OCI-LY1 (cell line): ENCODE measurements around the gene NCSTN.

Experiments used
- CTCF ChIP-seq: fragments of 200-600 bp; sonication (generic), shearing (Covaris generic); IDR thresholded peaks from 2 replicates; pipeline ENCODE4 v1.5.1; 2017; ENCODE audit warnings: mild to moderate bottlenecking, antibody characterized with exemption, low read length, moderate library complexity, mixed read lengths
- EZH2 ChIP-seq: fragments of 200-600 bp; sonication (generic), shearing (Covaris generic); IDR thresholded peaks from 2 replicates; pipeline ENCODE4 v1.8.0; 2017; ENCODE audit warnings: borderline replicate concordance, mixed run types, mild to moderate bottlenecking, antibody characterized with exemption, low read length, moderate library complexity, mixed read lengths

GRCh38 chr1:160340866-160341265 is 2.3 kb upstream of the NCSTN start:
- TF ChIP-seq CTCF (no peak), EZH2 (no peak)
